ENCODE results near the gene DNAJC9. TPM values are rescaled to one million over a fixed set of nuclear protein-coding genes. Genes with fewer than 3 reads are reported as not detected.

DNAJC9 gene, protein sequence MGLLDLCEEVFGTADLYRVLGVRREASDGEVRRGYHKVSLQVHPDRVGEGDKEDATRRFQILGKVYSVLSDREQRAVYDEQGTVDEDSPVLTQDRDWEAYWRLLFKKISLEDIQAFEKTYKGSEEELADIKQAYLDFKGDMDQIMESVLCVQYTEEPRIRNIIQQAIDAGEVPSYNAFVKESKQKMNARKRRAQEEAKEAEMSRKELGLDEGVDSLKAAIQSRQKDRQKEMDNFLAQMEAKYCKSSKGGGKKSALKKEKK
- 22.7 and 23.6 TPM in 2 replicates for total RNA-seq

DNA sequence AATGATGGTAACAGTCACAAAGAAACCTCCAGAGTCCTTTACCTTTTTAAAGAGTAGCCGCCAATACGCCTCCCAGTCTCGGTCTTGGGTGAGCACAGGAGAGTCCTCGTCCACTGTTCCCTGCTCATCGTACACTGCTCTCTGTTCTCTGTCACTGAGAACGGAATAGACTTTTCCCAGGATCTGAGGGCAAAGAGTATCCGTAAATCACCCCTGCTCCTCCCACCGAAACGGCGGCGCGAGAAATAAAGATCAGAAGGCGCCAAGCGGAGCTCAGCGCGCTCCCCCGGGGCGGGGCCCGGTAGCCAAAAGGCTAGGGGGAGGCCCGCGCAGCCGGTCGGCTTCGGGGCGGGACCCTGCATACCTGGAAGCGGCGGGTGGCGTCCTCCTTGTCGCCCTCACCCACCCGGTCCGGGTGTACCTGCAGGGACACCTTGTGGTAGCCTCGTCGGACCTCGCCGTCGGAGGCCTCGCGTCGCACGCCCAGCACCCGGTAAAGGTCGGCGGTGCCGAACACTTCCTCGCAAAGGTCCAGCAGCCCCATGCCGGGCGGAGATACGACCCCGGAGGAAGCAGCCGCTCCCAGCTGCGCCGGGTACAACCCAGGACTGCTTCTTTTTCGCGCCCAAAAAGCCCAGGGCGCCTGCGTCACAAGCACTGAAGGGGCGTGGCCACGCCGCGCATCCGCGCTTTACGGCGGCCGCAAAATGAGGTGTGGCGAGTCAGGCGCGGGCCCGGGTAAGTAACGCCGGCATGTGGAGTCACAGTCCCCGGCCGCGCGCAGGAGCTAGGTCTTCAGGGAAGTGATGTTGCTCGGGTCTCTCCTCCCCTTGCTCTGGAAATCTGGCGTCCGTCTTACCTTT lies at the start of gene DNAJC9:
Gene DNAJC9 (minus strand): TSS at position 610 of the 863 bp plus-strand sequence. CDS start 66 bp downstream, at position 544.

GRCh38 chr10:73252445-73253224 lies 5.6 kb upstream of the DNAJC9 start, which contains the start of gene MRPS16:
TSS of gene MRPS16 (minus strand) at chr10:73252644. CDS start at chr10:73252482, 162 bp downstream.

Small RNA genes within 50 kb of the gene (small RNA-seq; reads per million reads assigned to genes)
- not detected for gene RF00019
- not detected for gene RNU6-833P

Other genes starting within 250 kb of the DNAJC9 start
- 157 and 222 TPM in 2 replicates for gene P4HA1, start 150.4 kb downstream of the DNAJC9 start, total RNA-seq
- 1.8 and 5.1 TPM in 2 replicates for gene NUDT13, start 136.8 kb downstream of the DNAJC9 start, total RNA-seq
- gene ECD, start 79.2 kb downstream of the DNAJC9 start, total RNA-seq, result 23.9 and 33.6 TPM in 2 replicates
- gene FAM149B1, start 79.1 kb downstream of the DNAJC9 start, total RNA-seq, result 21.3 and 22.8 TPM in 2 replicates
- gene MRPS16, start 5.4 kb upstream of the DNAJC9 start, total RNA-seq, result 43.6 and 79.4 TPM in 2 replicates
- gene CFAP70, start 111.6 kb upstream of the DNAJC9 start, total RNA-seq, result 0.76 and 5.9 TPM in 2 replicates
- gene ANXA7, start 166.8 kb upstream of the DNAJC9 start, total RNA-seq, result 41.2 and 80.4 TPM in 2 replicates
- gene MSS51, start 186.3 kb upstream of the DNAJC9 start, total RNA-seq, result 1.1 and 1.6 TPM in 2 replicates
- gene PPP3CB, start 248.8 kb upstream of the DNAJC9 start, total RNA-seq, result 20.3 and 22.8 TPM in 2 replicates